Measurements from ENCODE around the gene ASCL2. TPM values are rescaled to one million over a fixed set of nuclear protein-coding genes. Genes with fewer than 3 reads are reported as not detected.

The ASCL2 gene
- total and polyA plus RNA-seq, 2 donors (not counting 3 experiments of a cell fraction or from before 2014, with no cell fraction given) = not detected

DNA sequence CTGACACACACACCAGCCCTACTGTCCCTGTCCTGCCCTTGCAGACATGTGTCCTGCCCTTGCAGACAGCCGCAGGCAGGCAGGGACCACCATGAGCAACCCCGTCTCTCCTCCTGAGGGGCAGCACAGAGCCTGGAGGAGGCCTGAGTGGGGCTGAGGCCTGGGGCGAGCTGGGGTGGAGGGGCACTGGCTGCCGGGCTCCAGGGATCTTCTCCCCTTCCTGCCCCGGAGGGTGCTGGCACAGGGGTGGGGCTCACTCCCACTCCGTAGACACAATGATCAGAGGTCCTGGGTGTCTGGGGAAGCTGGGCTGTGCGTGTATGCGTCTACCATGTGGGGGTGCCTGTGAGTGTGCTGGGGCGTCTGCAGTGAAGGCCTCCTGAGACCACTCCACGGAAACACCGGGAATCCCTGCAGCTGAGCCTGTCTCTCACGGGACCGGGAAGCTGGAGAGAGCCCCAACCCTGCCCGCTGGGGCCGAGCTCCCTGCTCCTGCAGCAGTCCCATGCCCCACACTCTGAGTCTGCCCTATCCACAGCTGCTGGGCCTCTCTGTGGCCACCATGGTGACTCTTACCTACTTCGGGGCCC lies 32.0 kb upstream of the ASCL2 start:
- POLR2A ChIA-PET = no interaction called here
- dilution Hi-C loops (cut with MboI; ENCODE audit: extremely low pct_ligation_motif_present, low sequenced_read_pairs) (no loop called here), intact Hi-C loops (cut with micrococcal nuclease) (loop anchor here (10.0 kb wide), 1 partner anchor 582 kb away; the partner anchor contains the start of gene CDKN1C)
- H3K9ac ChIP-seq (replicated peaks; ENCODE audit: extremely low read depth, insufficient read depth, low read length) = no peak overlapping the region
- no peaks in the 10 kb centered on the region for H3K27me3 ChIP-seq (ENCODE audit: control insufficient read depth in 2 of 2, insufficient read depth in 2 of 2, low read length in 2 of 2)
- H3K79me2 ChIP-seq (ENCODE audit: control insufficient read depth, insufficient read depth, low read length) = no peaks in the 10 kb centered on the region
- DNase-seq (ENCODE audit: low read depth, low spot score) = no peak
- FAIRE-seq = no peak
- peaks cover 7% of the 10 kb centered on the region for H3K4me1 ChIP-seq (ENCODE audit: control insufficient read depth, extremely low read depth, insufficient read depth, low read length)
- no peak overlapping the region for H3K27ac ChIP-seq (ENCODE audit: insufficient read depth, low read depth, low read length)
- no peaks in the 10 kb centered on the region for H3K9me1 ChIP-seq (replicated peaks; ENCODE audit: control insufficient read depth, extremely low read depth, insufficient read depth, low read length)
- H3K36me3 ChIP-seq (ENCODE audit: control insufficient read depth in 2 of 2, extremely low read depth in 1 of 2, insufficient read depth in 2 of 2, low read length in 2 of 2) = no peaks in the 10 kb centered on the region
- no peak for TF ChIP-seq POLR2A (IDR thresholded peaks at IDR 0.05; ENCODE audit: low read depth, low read length)
- TF ChIP-seq, protein P1, sequence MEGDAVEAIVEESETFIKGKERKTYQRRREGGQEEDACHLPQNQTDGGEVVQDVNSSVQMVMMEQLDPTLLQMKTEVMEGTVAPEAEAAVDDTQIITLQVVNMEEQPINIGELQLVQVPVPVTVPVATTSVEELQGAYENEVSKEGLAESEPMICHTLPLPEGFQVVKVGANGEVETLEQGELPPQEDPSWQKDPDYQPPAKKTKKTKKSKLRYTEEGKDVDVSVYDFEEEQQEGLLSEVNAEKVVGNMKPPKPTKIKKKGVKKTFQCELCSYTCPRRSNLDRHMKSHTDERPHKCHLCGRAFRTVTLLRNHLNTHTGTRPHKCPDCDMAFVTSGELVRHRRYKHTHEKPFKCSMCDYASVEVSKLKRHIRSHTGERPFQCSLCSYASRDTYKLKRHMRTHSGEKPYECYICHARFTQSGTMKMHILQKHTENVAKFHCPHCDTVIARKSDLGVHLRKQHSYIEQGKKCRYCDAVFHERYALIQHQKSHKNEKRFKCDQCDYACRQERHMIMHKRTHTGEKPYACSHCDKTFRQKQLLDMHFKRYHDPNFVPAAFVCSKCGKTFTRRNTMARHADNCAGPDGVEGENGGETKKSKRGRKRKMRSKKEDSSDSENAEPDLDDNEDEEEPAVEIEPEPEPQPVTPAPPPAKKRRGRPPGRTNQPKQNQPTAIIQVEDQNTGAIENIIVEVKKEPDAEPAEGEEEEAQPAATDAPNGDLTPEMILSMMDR (IDR thresholded peaks at IDR 0.05; ENCODE audit: extremely low read depth in 1 of 2, insufficient read depth in 1 of 2, low read depth in 1 of 2, low read length in 2 of 2) = no peak
- TF ChIP-seq, protein P2, sequence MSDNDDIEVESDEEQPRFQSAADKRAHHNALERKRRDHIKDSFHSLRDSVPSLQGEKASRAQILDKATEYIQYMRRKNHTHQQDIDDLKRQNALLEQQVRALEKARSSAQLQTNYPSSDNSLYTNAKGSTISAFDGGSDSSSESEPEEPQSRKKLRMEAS (IDR thresholded peaks at IDR 0.05; ENCODE audit: insufficient read depth, insufficient read length) = no peak
- no peak for TF ChIP-seq FOS (IDR thresholded peaks at IDR 0.05; ENCODE audit: borderline replicate concordance, insufficient read depth, low read length)
- TF ChIP-seq EZH2 (IDR thresholded peaks at IDR 0.05; ENCODE audit: borderline replicate concordance, low read depth, low read length, severe bottlenecking) = no peak
- no peak for TF ChIP-seq MYC (IDR thresholded peaks at IDR 0.05; ENCODE audit: low read depth, low read length)
- TF ChIP-seq POLR2AphosphoS5 (IDR thresholded peaks at IDR 0.05; ENCODE audit: insufficient read depth, low read depth, low read length) = no peak
- no peak for TF ChIP-seq JUN (IDR thresholded peaks at IDR 0.05; ENCODE audit: borderline replicate concordance, insufficient read depth, insufficient read length, low read depth)
- no peak for TF ChIP-seq GATA2 (IDR thresholded peaks at IDR 0.05; ENCODE audit: insufficient read depth, insufficient read length, low read depth, low read length)
- no peak overlapping the region for H2AFZ ChIP-seq (ENCODE audit: low read depth, low read length)
- no peaks in the 10 kb centered on the region for H3K9me3 ChIP-seq (replicated peaks; ENCODE audit: control insufficient read depth, insufficient read depth, low read length)
- no peak overlapping the region for H3K4me2 ChIP-seq (ENCODE audit: insufficient read depth, low read length)
- CTCF ChIA-PET = interaction anchor here (1.0 to 7.0 kb wide), 2 partner anchors 119 to 150 kb away, joined by 3 to 829 read pairs; no protein-coding TSS in a partner anchor
- H4K20me1 ChIP-seq (replicated peaks; ENCODE audit: control insufficient read depth, extremely low read depth, insufficient read depth, low read length) = no peaks in the 10 kb centered on the region
- no TSS peak for BruUV-seq (replicated peaks)
- no peak overlapping the region for H3K4me3 ChIP-seq (replicated peaks in 1 of 3; ENCODE audit: insufficient read depth in 1 of 3, low read depth in 1 of 3, low read length in 3 of 3)

All from endothelial cell of umbilical vein (primary cell).